ENCODE data around the gene ABCA5.
A peak's percentile ranks its signal among the peaks of the same experiment; 100 is the strongest.

The ABCA5 gene

GRCh38 chr17:69267219-69267618 is 59.7 kb downstream of the ABCA5 start:
- no peak for TF ChIP-seq POLR2A (IDR thresholded peaks at IDR 0.05; ENCODE audit: low read depth, low read length)
- no peak for FAIRE-seq
- no peak for DNase-seq (ENCODE audit: insufficient read length, low spot score)

GRCh38 chr17:69265873-69266272 is 61.1 kb downstream of the ABCA5 start:
- FAIRE-seq = peak; percentile 33
- DNase-seq (ENCODE audit: insufficient read length, low spot score) = no peak
- no peak for TF ChIP-seq POLR2A (IDR thresholded peaks at IDR 0.05; ENCODE audit: low read depth, low read length)

- FAIRE-seq (no peak), DNase-seq (ENCODE audit: insufficient read length, low spot score) (no peak)
- TF ChIP-seq POLR2A (IDR thresholded peaks at IDR 0.05; ENCODE audit: low read depth, low read length) = no peak
Measured at GRCh38 chr17:69254187-69254586, 72.7 kb downstream of the ABCA5 start.

GRCh38 chr17:69250641-69251040 is 76.3 kb downstream of the ABCA5 start:
- no peak for TF ChIP-seq POLR2A (IDR thresholded peaks at IDR 0.05; ENCODE audit: low read depth, low read length)
- DNase-seq (ENCODE audit: insufficient read length, low spot score) (no peak), FAIRE-seq (peak; percentile 15)

- peak; percentile 95 for FAIRE-seq
- no peak for DNase-seq (ENCODE audit: insufficient read length, low spot score)
- TF ChIP-seq POLR2A (IDR thresholded peaks at IDR 0.05; ENCODE audit: low read depth, low read length) = no peak
Measured at GRCh38 chr17:69246726-69247375, 80.1 kb downstream of the ABCA5 start.

GRCh38 chr17:69246202-69246601 is 80.7 kb downstream of the ABCA5 start:
- no peak for TF ChIP-seq POLR2A (IDR thresholded peaks at IDR 0.05; ENCODE audit: low read depth, low read length)
- DNase-seq (ENCODE audit: insufficient read length, low spot score) (no peak), FAIRE-seq (no peak)

- FAIRE-seq (no peak), DNase-seq (ENCODE audit: insufficient read length, low spot score) (no peak)
- TF ChIP-seq POLR2A (IDR thresholded peaks at IDR 0.05; ENCODE audit: low read depth, low read length) = no peak
Measured at GRCh38 chr17:69245617-69246016, 81.3 kb downstream of the ABCA5 start.

GRCh38 chr17:69239611-69240600 is 87.0 kb downstream of the ABCA5 start:
- no peak for DNase-seq (ENCODE audit: insufficient read length, low spot score)
- no peak for FAIRE-seq
- no peak for TF ChIP-seq POLR2A (IDR thresholded peaks at IDR 0.05; ENCODE audit: low read depth, low read length)

GRCh38 chr17:69236946-69237345 is 90.0 kb downstream of the ABCA5 start:
- no peak for DNase-seq (ENCODE audit: insufficient read length, low spot score)
- no peak for TF ChIP-seq POLR2A (IDR thresholded peaks at IDR 0.05; ENCODE audit: low read depth, low read length)
- FAIRE-seq = no peak

- TF ChIP-seq POLR2A (IDR thresholded peaks at IDR 0.05; ENCODE audit: low read depth, low read length) = no peak
- DNase-seq (ENCODE audit: insufficient read length, low spot score) = no peak
- no peak for FAIRE-seq
Measured at GRCh38 chr17:69236464-69236863, 90.5 kb downstream of the ABCA5 start.

GRCh38 chr17:69235338-69236058 is 91.4 kb downstream of the ABCA5 start:
- FAIRE-seq (peak; percentile 96), DNase-seq (ENCODE audit: insufficient read length, low spot score) (peak; percentile 30)
- no peak for TF ChIP-seq POLR2A (IDR thresholded peaks at IDR 0.05; ENCODE audit: low read depth, low read length)

GRCh38 chr17:69232650-69233049 is 94.3 kb downstream of the ABCA5 start:
- no peak for TF ChIP-seq POLR2A (IDR thresholded peaks at IDR 0.05; ENCODE audit: low read depth, low read length)
- FAIRE-seq (no peak), DNase-seq (ENCODE audit: insufficient read length, low spot score) (no peak)

GRCh38 chr17:69231521-69231920 is 95.4 kb downstream of the ABCA5 start:
- DNase-seq (ENCODE audit: insufficient read length, low spot score) (no peak), FAIRE-seq (no peak)
- TF ChIP-seq POLR2A (IDR thresholded peaks at IDR 0.05; ENCODE audit: low read depth, low read length) = no peak

GRCh38 chr17:69230939-69231338 is 96.0 kb downstream of the ABCA5 start:
- DNase-seq (ENCODE audit: insufficient read length, low spot score) (no peak), FAIRE-seq (no peak)
- no peak for TF ChIP-seq POLR2A (IDR thresholded peaks at IDR 0.05; ENCODE audit: low read depth, low read length)
